GM21723 (cell line): Measurements from ENCODE around the gene KCNIP2.

Experiments
- ATAC-seq: cut with Tn5 transposase; IDR thresholded peaks from one replicate; pipeline ENCODE4 v1.9.1; 2021; ENCODE audit warnings: mild to moderate bottlenecking, moderate library complexity; ENCODE audit not compliant: unreplicated experiment

Gene KCNIP2

GRCh38 chr10:101783736-101784118 is 59.9 kb downstream of the KCNIP2 start:
- ATAC-seq = no peak

GRCh38 chr10:101782811-101783735 is 60.5 kb downstream of the KCNIP2 start, which contains the start of gene NPM3:
NPM3 (minus strand) TSS chr10:101783446; CDS start chr10:101783390, 56 bp downstream.
- ATAC-seq = peak; percentile 65

GRCh38 chr10:101781984-101782810 is 61.4 kb downstream of the KCNIP2 start:
- no peak for ATAC-seq

- no peak for ATAC-seq
Observed at GRCh38 chr10:101781655-101781983, 62.0 kb downstream of the KCNIP2 start.

- peak; percentile 37 for ATAC-seq
Observed at GRCh38 chr10:101780818-101781654, 62.6 kb downstream of the KCNIP2 start.

GRCh38 chr10:101780187-101780817 is 63.3 kb downstream of the KCNIP2 start:
- no peak for ATAC-seq

- peak; percentile 52 for ATAC-seq
Observed at GRCh38 chr10:101779544-101780186, 63.9 kb downstream of the KCNIP2 start.

GRCh38 chr10:101778781-101779543 is 64.6 kb downstream of the KCNIP2 start:
- ATAC-seq = no peak

GRCh38 chr10:101778151-101778780 is 65.3 kb downstream of the KCNIP2 start:
- ATAC-seq = no peak

GRCh38 chr10:101777619-101778145 is 65.9 kb downstream of the KCNIP2 start:
- ATAC-seq = no peak

GRCh38 chr10:101776161-101776817 is 67.3 kb downstream of the KCNIP2 start:
- no peak for ATAC-seq
